Measurements from ENCODE around the gene STXBP2.

Gene STXBP2

GRCh38 chr19:7636691-7637373, at the start of gene STXBP2:
STXBP2 (plus strand) TSS chr19:7637110; CDS start chr19:7637150, 40 bp downstream.
- Histone ChIP-seq H3K27ac (ENCODE audit: low read length) (peak within 1 kb of the TSS; percentile 45), H3K9me3 (ENCODE audit: control insufficient read depth in 1 of 2, low read length in 2 of 2) (no peaks in the 10 kb centered on the region), H3K4me1 (ENCODE audit: control insufficient read depth in 1 of 2, insufficient read depth in 2 of 2, low read length in 2 of 2) (peaks cover 0 to 4% of the 10 kb centered on the region in 2 donors), H3K4me3 (ENCODE audit: low read depth in 1 of 2, low read length in 2 of 2) (peak within 1 kb of the TSS; percentile 39 to 50), H3K36me3 (ENCODE audit: control insufficient read depth in 1 of 2, insufficient read depth in 2 of 2, low read length in 2 of 2) (peaks cover 0 to 10% of the 10 kb centered on the region in 2 donors), H3K27me3 (ENCODE audit: low read depth, low read length) (no peaks in the 10 kb centered on the region)

- Histone ChIP-seq H3K27ac (ENCODE audit: low read length) (no peak overlapping the region), H3K36me3 (ENCODE audit: control insufficient read depth in 1 of 2, insufficient read depth in 2 of 2, low read length in 2 of 2) (no peaks in the 10 kb centered on the region)
Observed at GRCh38 chr19:7589822-7590221, 47.1 kb upstream of the STXBP2 start.

GRCh38 chr19:7590256-7590655, 46.7 kb upstream of the STXBP2 start:
- no peaks in the 10 kb centered on the region for H3K9me3 ChIP-seq (ENCODE audit: control insufficient read depth in 1 of 2, low read length in 2 of 2)
- H3K27ac ChIP-seq (ENCODE audit: low read length) = no peak overlapping the region
- peaks cover 3% of the 10 kb centered on the region for H3K27me3 ChIP-seq (ENCODE audit: low read depth, low read length)

More at GRCh38 chr19:7589822-7590221, 47.1 kb upstream of the STXBP2 start:
- Histone ChIP-seq H3K4me1 (ENCODE audit: control insufficient read depth in 1 of 2, insufficient read depth in 2 of 2, low read length in 2 of 2) (no peaks in the 10 kb centered on the region), H3K9me3 (ENCODE audit: control insufficient read depth in 1 of 2, low read length in 2 of 2) (no peaks in the 10 kb centered on the region), H3K27me3 (ENCODE audit: low read depth, low read length) (no peaks in the 10 kb centered on the region), H3K4me3 (ENCODE audit: low read depth in 1 of 2, low read length in 2 of 2) (no peak overlapping the region)

GRCh38 chr19:7595466-7596133, 41.3 kb upstream of the STXBP2 start, which contains the start of gene CAMSAP3:
CAMSAP3 (plus strand) TSS chr19:7595863; CDS start chr19:7596003, 140 bp downstream.
- Histone ChIP-seq H3K36me3 (ENCODE audit: control insufficient read depth in 1 of 2, insufficient read depth in 2 of 2, low read length in 2 of 2) (no peaks in the 10 kb centered on the region), H3K9me3 (ENCODE audit: control insufficient read depth in 1 of 2, low read length in 2 of 2) (no peaks in the 10 kb centered on the region), H3K27me3 (ENCODE audit: low read depth, low read length) (peaks cover 23% of the 10 kb centered on the region), H3K27ac (ENCODE audit: low read length) (no peak within 1 kb of the TSS), H3K4me1 (ENCODE audit: control insufficient read depth in 1 of 2, insufficient read depth in 2 of 2, low read length in 2 of 2) (peaks cover 0 to 11% of the 10 kb centered on the region in 2 donors), H3K4me3 (ENCODE audit: low read depth in 1 of 2, low read length in 2 of 2) (peak within 1 kb of the TSS; percentile 33 to 37)

More at GRCh38 chr19:7590256-7590655, 46.7 kb upstream of the STXBP2 start:
- Histone ChIP-seq H3K36me3 (ENCODE audit: control insufficient read depth in 1 of 2, insufficient read depth in 2 of 2, low read length in 2 of 2) (no peaks in the 10 kb centered on the region), H3K4me3 (ENCODE audit: low read depth in 1 of 2, low read length in 2 of 2) (no peak overlapping the region), H3K4me1 (ENCODE audit: control insufficient read depth in 1 of 2, insufficient read depth in 2 of 2, low read length in 2 of 2) (peaks cover 0 to under 1% of the 10 kb centered on the region in 2 donors)

GRCh38 chr19:7596211-7596937, 40.5 kb upstream of the STXBP2 start:
- H3K36me3 ChIP-seq (ENCODE audit: control insufficient read depth in 1 of 2, insufficient read depth in 2 of 2, low read length in 2 of 2) = no peaks in the 10 kb centered on the region
- H3K27me3 ChIP-seq (ENCODE audit: low read depth, low read length) = peaks cover 23% of the 10 kb centered on the region
- H3K9me3 ChIP-seq (ENCODE audit: control insufficient read depth in 1 of 2, low read length in 2 of 2) = no peaks in the 10 kb centered on the region
- peak overlapping the region in 1 of 2 donors; percentile 33 for H3K4me3 ChIP-seq (ENCODE audit: low read depth in 1 of 2, low read length in 2 of 2)
- H3K27ac ChIP-seq (ENCODE audit: low read length) = no peak overlapping the region
- H3K4me1 ChIP-seq (ENCODE audit: control insufficient read depth in 1 of 2, insufficient read depth in 2 of 2, low read length in 2 of 2) = peaks cover 0 to 11% of the 10 kb centered on the region in 2 donors

- Histone ChIP-seq H3K27me3 (ENCODE audit: low read depth, low read length) (peaks cover 23% of the 10 kb centered on the region), H3K9me3 (ENCODE audit: control insufficient read depth in 1 of 2, low read length in 2 of 2) (no peaks in the 10 kb centered on the region)
Observed at GRCh38 chr19:7597689-7598088, 39.2 kb upstream of the STXBP2 start.

GRCh38 chr19:7598180-7598579, 38.7 kb upstream of the STXBP2 start:
- Histone ChIP-seq H3K27ac (ENCODE audit: low read length) (no peak overlapping the region), H3K4me3 (ENCODE audit: low read depth in 1 of 2, low read length in 2 of 2) (no peak overlapping the region), H3K4me1 (ENCODE audit: control insufficient read depth in 1 of 2, insufficient read depth in 2 of 2, low read length in 2 of 2) (peaks cover 0 to 11% of the 10 kb centered on the region in 2 donors), H3K27me3 (ENCODE audit: low read depth, low read length) (peaks cover 23% of the 10 kb centered on the region), H3K36me3 (ENCODE audit: control insufficient read depth in 1 of 2, insufficient read depth in 2 of 2, low read length in 2 of 2) (no peaks in the 10 kb centered on the region), H3K9me3 (ENCODE audit: control insufficient read depth in 1 of 2, low read length in 2 of 2) (no peaks in the 10 kb centered on the region)

More at GRCh38 chr19:7597689-7598088, 39.2 kb upstream of the STXBP2 start:
- no peak overlapping the region for H3K27ac ChIP-seq (ENCODE audit: low read length)
- H3K36me3 ChIP-seq (ENCODE audit: control insufficient read depth in 1 of 2, insufficient read depth in 2 of 2, low read length in 2 of 2) = no peaks in the 10 kb centered on the region
- H3K4me3 ChIP-seq (ENCODE audit: low read depth in 1 of 2, low read length in 2 of 2) = no peak overlapping the region
- peaks cover 0 to 11% of the 10 kb centered on the region in 2 donors for H3K4me1 ChIP-seq (ENCODE audit: control insufficient read depth in 1 of 2, insufficient read depth in 2 of 2, low read length in 2 of 2)

- Histone ChIP-seq H3K9me3 (ENCODE audit: control insufficient read depth in 1 of 2, low read length in 2 of 2) (no peaks in the 10 kb centered on the region), H3K27ac (ENCODE audit: low read length) (no peak overlapping the region), H3K36me3 (ENCODE audit: control insufficient read depth in 1 of 2, insufficient read depth in 2 of 2, low read length in 2 of 2) (no peaks in the 10 kb centered on the region), H3K4me1 (ENCODE audit: control insufficient read depth in 1 of 2, insufficient read depth in 2 of 2, low read length in 2 of 2) (peaks cover 0 to 7% of the 10 kb centered on the region in 2 donors), H3K27me3 (ENCODE audit: low read depth, low read length) (peaks cover 18% of the 10 kb centered on the region), H3K4me3 (ENCODE audit: low read depth in 1 of 2, low read length in 2 of 2) (no peak overlapping the region)
Observed at GRCh38 chr19:7600721-7601120, 36.2 kb upstream of the STXBP2 start.

- Histone ChIP-seq H3K4me3 (ENCODE audit: low read depth in 1 of 2, low read length in 2 of 2) (no peak overlapping the region), H3K27ac (ENCODE audit: low read length) (no peak overlapping the region), H3K36me3 (ENCODE audit: control insufficient read depth in 1 of 2, insufficient read depth in 2 of 2, low read length in 2 of 2) (no peaks in the 10 kb centered on the region), H3K27me3 (ENCODE audit: low read depth, low read length) (peaks cover 8% of the 10 kb centered on the region), H3K4me1 (ENCODE audit: control insufficient read depth in 1 of 2, insufficient read depth in 2 of 2, low read length in 2 of 2) (no peaks in the 10 kb centered on the region), H3K9me3 (ENCODE audit: control insufficient read depth in 1 of 2, low read length in 2 of 2) (no peaks in the 10 kb centered on the region)
Observed at GRCh38 chr19:7602240-7602934, 34.5 kb upstream of the STXBP2 start.

GRCh38 chr19:7602935-7603497, 33.9 kb upstream of the STXBP2 start:
- no peaks in the 10 kb centered on the region for H3K36me3 ChIP-seq (ENCODE audit: control insufficient read depth in 1 of 2, insufficient read depth in 2 of 2, low read length in 2 of 2)
- no peak overlapping the region for H3K27ac ChIP-seq (ENCODE audit: low read length)
- no peaks in the 10 kb centered on the region for H3K9me3 ChIP-seq (ENCODE audit: control insufficient read depth in 1 of 2, low read length in 2 of 2)
- no peaks in the 10 kb centered on the region for H3K4me1 ChIP-seq (ENCODE audit: control insufficient read depth in 1 of 2, insufficient read depth in 2 of 2, low read length in 2 of 2)
- peaks cover 2% of the 10 kb centered on the region for H3K27me3 ChIP-seq (ENCODE audit: low read depth, low read length)
- H3K4me3 ChIP-seq (ENCODE audit: low read depth in 1 of 2, low read length in 2 of 2) = no peak overlapping the region
